ENCODE measurements around the gene CALB2.
"Not testable (repeated sequence)": the region's sequence is repeated elsewhere in the genome, so short reads cannot be mapped to it uniquely, and the experiment has no call there.

The CALB2 gene

DNA sequence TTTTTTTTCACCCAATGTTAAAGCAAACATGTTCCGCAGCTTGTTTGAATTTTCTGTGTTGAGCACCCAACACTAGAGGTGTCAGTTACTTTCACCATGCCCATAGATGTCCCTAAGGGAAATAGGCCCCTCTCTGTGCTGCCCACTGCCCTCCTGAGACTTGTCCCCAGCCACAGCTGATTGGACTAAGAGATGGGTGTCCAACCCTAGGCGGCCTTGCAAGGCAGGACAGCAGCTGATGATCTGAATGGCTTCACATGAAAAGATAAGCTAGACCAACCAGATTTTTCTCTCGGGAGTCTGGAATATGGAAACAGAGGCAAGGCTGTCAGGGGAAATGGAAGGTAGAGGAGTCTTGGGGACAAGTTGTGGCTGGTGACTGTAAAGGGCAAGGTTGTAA lies 6.1 kb upstream of the CALB2 start:
- no peak overlapping the region for H3K4me3 ChIP-seq (ENCODE audit: low read depth, low read length)
- 0 out of 2 replicates have a peak, but pooled peaks cover 3% of the 10 kb centered on the region for H3K4me1 ChIP-seq (ENCODE audit: control insufficient read depth, insufficient read depth, low read length)
- H3K27ac ChIP-seq (ENCODE audit: low read depth, low read length) = no peak overlapping the region
- H3K9me3 ChIP-seq (ENCODE audit: control insufficient read depth, insufficient read depth, low read length) = no peaks in the 10 kb centered on the region
- H3K27me3 ChIP-seq (ENCODE audit: control insufficient read depth, insufficient read depth, low read length) = peaks cover 6% of the 10 kb centered on the region
- no peak overlapping the region for H3K9ac ChIP-seq (ENCODE audit: low read depth, low read length)
- H3K36me3 ChIP-seq (ENCODE audit: control insufficient read depth, insufficient read depth, low read length) = no peaks in the 10 kb centered on the region

DNA sequence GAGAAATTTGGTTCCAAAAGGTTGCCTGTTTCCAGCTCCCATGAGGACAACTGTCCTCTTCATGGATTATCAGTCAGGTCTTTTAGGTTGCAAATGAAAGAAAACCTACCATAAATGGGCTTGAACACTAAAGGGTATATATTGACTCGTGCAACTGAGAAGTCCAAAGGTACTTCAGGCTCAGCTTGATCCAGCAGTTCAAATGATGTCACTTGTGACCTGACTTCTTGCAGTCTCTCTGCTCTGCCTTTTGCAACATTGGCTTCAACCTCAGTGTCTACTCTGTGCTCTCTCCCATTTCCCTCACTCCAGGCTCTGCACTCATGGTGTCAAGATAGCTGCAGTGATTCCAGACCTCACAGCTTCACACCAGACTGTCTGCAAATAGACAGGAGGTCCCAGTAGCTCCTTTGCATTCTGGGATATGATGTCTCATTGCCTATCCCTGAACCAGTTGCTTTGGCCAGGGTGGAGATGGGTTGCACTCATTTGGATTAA lies 5.5 kb upstream of the CALB2 start:
- H3K36me3 ChIP-seq (ENCODE audit: control insufficient read depth, insufficient read depth, low read length) = no peaks in the 10 kb centered on the region

DNA sequence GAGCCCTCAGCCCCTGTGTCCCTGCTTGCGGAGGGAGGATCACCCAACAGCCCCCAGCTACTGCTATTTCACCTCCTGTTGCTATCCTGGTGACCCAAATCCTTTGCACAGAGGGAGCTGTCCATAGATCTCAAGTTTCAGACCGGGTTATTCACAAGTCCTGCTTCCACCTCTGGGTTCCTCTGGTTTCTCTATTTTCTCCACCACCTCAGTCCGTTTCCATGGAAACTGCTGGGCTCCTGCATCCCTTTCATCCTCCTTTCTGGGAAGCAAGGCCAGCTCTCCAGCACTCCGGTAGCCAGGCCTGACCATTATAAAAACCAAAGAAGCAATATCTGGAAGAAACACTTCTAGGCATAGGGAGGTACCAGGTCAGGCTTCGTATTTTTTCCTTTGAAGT lies 4.8 kb upstream of the CALB2 start:
- Histone ChIP-seq H3K4me1 (ENCODE audit: control insufficient read depth, insufficient read depth, low read length) (0 out of 2 replicates have a peak, but pooled peaks cover 4% of the 10 kb centered on the region), H3K27ac (ENCODE audit: low read depth, low read length) (no peak overlapping the region), H3K9me3 (ENCODE audit: control insufficient read depth, insufficient read depth, low read length) (no peaks in the 10 kb centered on the region), H3K9ac (ENCODE audit: low read depth, low read length) (no peak overlapping the region), H3K27me3 (ENCODE audit: control insufficient read depth, insufficient read depth, low read length) (peaks cover 16% of the 10 kb centered on the region), H3K4me3 (ENCODE audit: low read depth, low read length) (no peak overlapping the region), H3K36me3 (ENCODE audit: control insufficient read depth, insufficient read depth, low read length) (no peaks in the 10 kb centered on the region)

More for the DNA sequence above, 5.5 kb upstream of the CALB2 start:
- H3K9ac ChIP-seq (ENCODE audit: low read depth, low read length) = no peak overlapping the region
- H3K9me3 ChIP-seq (ENCODE audit: control insufficient read depth, insufficient read depth, low read length) = no peaks in the 10 kb centered on the region
- H3K27ac ChIP-seq (ENCODE audit: low read depth, low read length) = no peak overlapping the region
- peaks cover 11% of the 10 kb centered on the region for H3K27me3 ChIP-seq (ENCODE audit: control insufficient read depth, insufficient read depth, low read length)
- H3K4me1 ChIP-seq (ENCODE audit: control insufficient read depth, insufficient read depth, low read length) = 0 out of 2 replicates have a peak, but pooled peaks cover 4% of the 10 kb centered on the region
- H3K4me3 ChIP-seq (ENCODE audit: low read depth, low read length) = no peak overlapping the region

DNA sequence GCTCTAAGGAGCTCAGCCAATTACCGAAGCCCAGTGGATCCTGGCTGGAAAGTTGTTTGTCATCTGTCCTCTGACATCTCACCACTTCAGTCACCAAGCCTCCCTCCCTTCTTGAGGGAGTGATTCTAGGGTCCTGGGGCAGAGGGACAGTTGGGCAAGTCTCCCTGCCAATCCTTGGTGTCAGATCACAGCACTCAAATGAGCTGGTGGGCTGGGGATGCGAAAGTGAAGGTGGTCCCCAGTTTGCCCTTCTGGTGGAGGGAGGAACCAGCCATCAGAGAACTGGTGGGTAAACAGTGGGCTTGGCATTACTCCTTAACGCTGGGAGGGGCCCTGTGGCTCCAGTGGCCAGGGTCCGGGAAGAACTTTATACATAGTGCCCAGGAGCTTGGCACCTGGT lies 4.4 kb upstream of the CALB2 start:
- Histone ChIP-seq H3K27me3 (ENCODE audit: control insufficient read depth, insufficient read depth, low read length) (peaks cover 20% of the 10 kb centered on the region), H3K4me3 (ENCODE audit: low read depth, low read length) (no peak overlapping the region), H3K9ac (ENCODE audit: low read depth, low read length) (no peak overlapping the region), H3K4me1 (ENCODE audit: control insufficient read depth, insufficient read depth, low read length) (0 out of 2 replicates have a peak, but pooled peaks cover 4% of the 10 kb centered on the region), H3K27ac (ENCODE audit: low read depth, low read length) (no peak overlapping the region), H3K36me3 (ENCODE audit: control insufficient read depth, insufficient read depth, low read length) (no peaks in the 10 kb centered on the region), H3K9me3 (ENCODE audit: control insufficient read depth, insufficient read depth, low read length) (no peaks in the 10 kb centered on the region)

DNA sequence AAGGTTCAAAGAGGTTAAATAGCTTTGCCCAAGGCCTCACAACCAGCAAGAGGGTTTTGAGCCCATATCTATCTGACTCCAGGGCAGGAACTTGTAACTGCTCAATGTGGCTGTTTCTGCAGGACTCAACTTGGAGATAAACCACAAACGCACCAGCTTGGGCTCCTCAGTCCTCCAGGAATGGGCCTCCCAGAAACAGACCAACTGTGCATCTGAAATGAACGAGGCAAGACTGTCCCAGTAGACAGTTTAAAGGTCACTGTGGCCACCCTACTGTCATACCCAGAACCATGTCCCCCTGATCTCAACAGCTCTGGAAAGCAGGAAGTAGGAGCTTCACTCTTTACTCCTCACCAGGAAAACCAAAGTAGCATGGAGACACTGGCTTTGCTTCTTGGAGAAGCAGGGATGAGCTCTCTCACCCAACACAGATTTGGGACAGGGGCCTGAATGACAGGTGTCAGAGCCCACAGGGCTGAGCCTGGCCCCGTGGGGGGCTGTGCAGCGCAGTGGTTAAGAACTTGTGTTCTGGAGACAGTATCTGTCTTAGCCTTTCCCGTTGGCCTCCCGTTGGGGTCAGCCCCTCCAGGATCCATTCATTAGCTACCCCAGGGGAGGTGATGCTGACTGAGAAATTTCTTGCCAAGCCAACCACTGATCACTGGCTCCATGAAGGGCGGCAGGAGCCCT lies 2.3 kb upstream of the CALB2 start:
- H3K27ac ChIP-seq (ENCODE audit: low read depth, low read length) = no peak overlapping the region
- H3K36me3 ChIP-seq (ENCODE audit: control insufficient read depth, insufficient read depth, low read length) = no peaks in the 10 kb centered on the region
- H3K9ac ChIP-seq (ENCODE audit: low read depth, low read length) = no peak overlapping the region
- H3K9me3 ChIP-seq (ENCODE audit: control insufficient read depth, insufficient read depth, low read length) = no peaks in the 10 kb centered on the region
- H3K4me1 ChIP-seq (ENCODE audit: control insufficient read depth, insufficient read depth, low read length) = 0 out of 2 replicates have a peak, but pooled peaks cover 4% of the 10 kb centered on the region
- no peak overlapping the region for H3K4me3 ChIP-seq (ENCODE audit: low read depth, low read length)
- peaks cover 31% of the 10 kb centered on the region for H3K27me3 ChIP-seq (ENCODE audit: control insufficient read depth, insufficient read depth, low read length)

DNA sequence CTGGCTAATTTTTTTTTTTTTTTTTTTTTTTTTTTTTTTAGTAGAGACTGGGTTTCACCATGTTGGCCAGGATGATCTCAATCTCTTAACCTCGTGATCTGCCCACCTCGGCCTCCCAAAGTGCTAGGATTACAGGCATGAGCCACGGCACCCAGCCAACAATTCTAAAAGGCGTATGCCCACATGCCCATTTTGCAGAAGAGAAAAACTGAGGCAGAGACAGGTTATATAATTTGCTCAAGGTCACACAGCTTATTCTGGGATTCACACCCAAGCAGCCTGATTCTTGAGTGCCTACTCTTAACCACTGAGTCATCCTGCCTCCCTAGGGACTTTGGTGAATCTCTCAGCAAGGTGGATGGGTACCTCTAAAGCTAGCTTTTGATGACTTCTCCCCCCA lies 1.6 kb upstream of the CALB2 start:
- not testable (repeated sequence) for H3K36me3 ChIP-seq (ENCODE audit: control insufficient read depth, insufficient read depth, low read length); H3K27ac ChIP-seq (ENCODE audit: low read depth, low read length); H3K9me3 ChIP-seq (ENCODE audit: control insufficient read depth, insufficient read depth, low read length); H3K4me3 ChIP-seq (ENCODE audit: low read depth, low read length); H3K4me1 ChIP-seq (ENCODE audit: control insufficient read depth, insufficient read depth, low read length); H3K9ac ChIP-seq (ENCODE audit: low read depth, low read length)
- peaks cover 31% of the 10 kb centered on the region for H3K27me3 ChIP-seq (ENCODE audit: control insufficient read depth, insufficient read depth, low read length)

DNA sequence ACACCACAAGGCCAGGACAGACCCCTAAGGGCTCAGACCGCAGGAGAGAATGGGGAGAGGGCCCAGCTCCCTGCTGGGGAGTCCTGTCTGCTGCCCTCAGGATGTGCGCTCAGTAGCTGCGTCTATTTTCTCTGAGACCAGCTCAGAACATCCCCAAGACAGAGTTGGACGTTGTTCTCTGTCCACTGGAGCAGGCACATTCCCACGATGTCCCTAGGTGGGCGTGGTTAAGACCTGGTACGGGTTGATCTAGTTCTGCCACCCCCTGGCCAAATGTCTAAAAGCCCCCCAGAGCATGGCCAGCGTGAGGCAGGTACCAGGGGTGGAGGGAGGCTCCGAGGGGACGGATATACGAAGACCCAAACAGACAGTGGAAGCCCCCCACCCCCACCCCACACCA lies 842 bp upstream of the CALB2 start:
- Histone ChIP-seq H3K27me3 (ENCODE audit: control insufficient read depth, insufficient read depth, low read length) (peaks cover 31% of the 10 kb centered on the region), H3K27ac (ENCODE audit: low read depth, low read length) (no peak overlapping the region), H3K9me3 (ENCODE audit: control insufficient read depth, insufficient read depth, low read length) (no peaks in the 10 kb centered on the region), H3K9ac (ENCODE audit: low read depth, low read length) (no peak overlapping the region), H3K4me1 (ENCODE audit: control insufficient read depth, insufficient read depth, low read length) (0 out of 2 replicates have a peak, but pooled peaks cover 4% of the 10 kb centered on the region), H3K36me3 (ENCODE audit: control insufficient read depth, insufficient read depth, low read length) (no peaks in the 10 kb centered on the region), H3K4me3 (ENCODE audit: low read depth, low read length) (no peak overlapping the region)

DNA sequence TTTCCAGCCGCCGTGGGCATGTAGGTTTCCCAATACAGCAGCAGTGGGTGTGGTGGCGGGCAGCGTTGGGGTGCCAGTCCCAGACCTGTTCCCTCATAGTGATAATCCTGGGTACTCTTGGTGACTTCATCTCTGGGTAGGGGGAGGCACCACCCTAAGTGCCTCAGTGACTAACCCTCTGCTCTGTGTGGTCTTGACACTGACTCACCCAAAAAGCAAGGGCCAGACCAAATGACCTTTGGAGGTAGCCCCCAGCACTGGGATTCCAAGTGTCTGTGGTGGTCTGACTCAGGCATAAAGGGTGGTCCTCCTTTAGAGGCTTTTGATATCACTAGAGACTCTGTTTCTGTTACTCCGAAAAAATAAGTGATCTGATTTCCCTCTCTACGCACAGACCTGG lies 908 bp downstream of the CALB2 start:
- Histone ChIP-seq H3K27ac (ENCODE audit: low read depth, low read length) (no peak overlapping the region), H3K4me1 (ENCODE audit: control insufficient read depth, insufficient read depth, low read length) (0 out of 2 replicates have a peak, but pooled peaks cover 4% of the 10 kb centered on the region), H3K27me3 (ENCODE audit: control insufficient read depth, insufficient read depth, low read length) (peaks cover 31% of the 10 kb centered on the region), H3K9me3 (ENCODE audit: control insufficient read depth, insufficient read depth, low read length) (no peaks in the 10 kb centered on the region), H3K4me3 (ENCODE audit: low read depth, low read length) (no peak overlapping the region), H3K9ac (ENCODE audit: low read depth, low read length) (no peak overlapping the region), H3K36me3 (ENCODE audit: control insufficient read depth, insufficient read depth, low read length) (no peaks in the 10 kb centered on the region)

DNA sequence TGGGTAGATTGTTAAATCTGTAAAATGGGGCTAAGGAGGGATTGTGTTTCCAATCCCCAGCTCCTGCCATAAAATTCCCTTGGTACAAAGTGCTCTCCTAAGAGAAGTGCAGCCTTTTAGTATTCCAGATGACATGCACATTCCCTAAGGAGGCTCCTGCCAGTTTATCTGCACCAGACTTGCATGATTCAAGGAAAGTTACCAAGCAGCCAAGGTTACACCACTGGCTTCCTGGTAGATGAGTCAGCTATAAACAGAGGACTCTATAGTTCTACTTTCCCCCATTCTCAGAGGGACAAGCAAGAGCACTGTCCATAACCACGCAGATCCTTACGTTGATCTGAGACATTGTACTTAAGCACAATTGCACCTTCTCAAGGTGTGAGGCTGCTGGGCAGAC lies 1.9 kb downstream of the CALB2 start:
- Histone ChIP-seq H3K9me3 (ENCODE audit: control insufficient read depth, insufficient read depth, low read length) (no peaks in the 10 kb centered on the region), H3K4me3 (ENCODE audit: low read depth, low read length) (no peak overlapping the region), H3K4me1 (ENCODE audit: control insufficient read depth, insufficient read depth, low read length) (0 out of 2 replicates have a peak, but pooled peaks cover 4% of the 10 kb centered on the region), H3K9ac (ENCODE audit: low read depth, low read length) (no peak overlapping the region), H3K36me3 (ENCODE audit: control insufficient read depth, insufficient read depth, low read length) (no peaks in the 10 kb centered on the region), H3K27me3 (ENCODE audit: control insufficient read depth, insufficient read depth, low read length) (peaks cover 31% of the 10 kb centered on the region), H3K27ac (ENCODE audit: low read depth, low read length) (no peak overlapping the region)

DNA sequence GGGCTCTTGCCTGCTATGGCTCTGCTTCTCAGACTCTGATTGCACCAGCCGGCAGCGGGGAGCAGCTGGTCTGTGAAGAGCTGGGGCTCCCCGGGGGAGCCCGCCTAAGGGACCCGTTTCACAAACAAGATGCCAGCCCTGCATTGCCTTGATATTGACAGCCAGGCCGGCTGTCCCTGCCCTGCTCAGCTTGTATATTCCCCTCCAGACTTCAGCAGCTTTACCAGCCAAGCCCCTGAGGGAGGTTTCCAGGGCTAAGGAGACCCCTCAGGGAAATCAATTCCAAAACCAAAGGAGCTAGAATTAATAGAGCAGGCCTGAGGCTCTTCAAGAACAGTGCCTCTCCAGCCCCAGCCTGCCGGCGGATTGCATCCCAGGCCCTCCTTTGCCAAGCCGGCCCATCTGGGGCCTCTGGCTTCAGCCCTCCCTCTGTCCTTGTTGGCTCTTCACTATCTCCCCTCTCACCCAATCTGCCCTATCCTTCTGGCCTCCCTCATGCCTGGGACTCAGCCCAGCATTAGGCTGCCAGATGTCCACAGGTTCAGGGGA lies 5.7 kb downstream of the CALB2 start:
- no peaks in the 10 kb centered on the region for H3K36me3 ChIP-seq (ENCODE audit: control insufficient read depth, insufficient read depth, low read length)
- H3K4me1 ChIP-seq (ENCODE audit: control insufficient read depth, insufficient read depth, low read length) = no peaks in the 10 kb centered on the region
- H3K27me3 ChIP-seq (ENCODE audit: control insufficient read depth, insufficient read depth, low read length) = peaks cover 10% of the 10 kb centered on the region
- H3K4me3 ChIP-seq (ENCODE audit: low read depth, low read length) = no peak overlapping the region
- no peak overlapping the region for H3K9ac ChIP-seq (ENCODE audit: low read depth, low read length)
- no peaks in the 10 kb centered on the region for H3K9me3 ChIP-seq (ENCODE audit: control insufficient read depth, insufficient read depth, low read length)
- H3K27ac ChIP-seq (ENCODE audit: low read depth, low read length) = no peak overlapping the region

DNA sequence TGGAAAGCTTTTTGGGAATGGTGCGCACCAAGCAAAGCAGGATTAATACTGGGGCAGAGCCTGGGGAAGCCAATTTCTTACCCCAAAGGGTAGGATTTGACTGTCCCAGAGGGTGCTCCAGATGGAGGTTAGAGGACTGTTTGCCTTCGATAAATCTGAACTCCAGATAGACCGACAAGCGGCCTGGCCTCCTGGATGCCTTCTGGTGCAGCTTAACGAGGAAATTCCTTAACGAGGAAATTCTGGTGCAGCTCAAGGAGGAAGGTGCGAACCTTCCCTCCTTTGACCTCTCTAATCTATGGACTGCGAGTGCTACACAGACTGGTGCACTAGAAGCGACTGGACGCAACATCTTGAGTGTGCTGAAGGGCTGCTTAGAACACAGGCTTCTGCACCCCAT lies 6.5 kb downstream of the CALB2 start:
- Histone ChIP-seq H3K9ac (ENCODE audit: low read depth, low read length) (no peak overlapping the region), H3K4me3 (ENCODE audit: low read depth, low read length) (no peak overlapping the region), H3K4me1 (ENCODE audit: control insufficient read depth, insufficient read depth, low read length) (no peaks in the 10 kb centered on the region), H3K27me3 (ENCODE audit: control insufficient read depth, insufficient read depth, low read length) (peaks cover 2% of the 10 kb centered on the region; the same call in 1 of the 2 replicates), H3K9me3 (ENCODE audit: control insufficient read depth, insufficient read depth, low read length) (no peaks in the 10 kb centered on the region), H3K27ac (ENCODE audit: low read depth, low read length) (no peak overlapping the region), H3K36me3 (ENCODE audit: control insufficient read depth, insufficient read depth, low read length) (no peaks in the 10 kb centered on the region)

All from HUES48 (cell line).